Activated T-cell treated with anti-CD3 and anti-CD28 coated beads for 4 hours (primary cell): Measurements from ENCODE around the gene LGI4.

Experiments used
- DNase-seq: peaks from one replicate; pipeline ENCODE4 v3.0.0-alpha.2; 2020

Gene LGI4

DNA sequence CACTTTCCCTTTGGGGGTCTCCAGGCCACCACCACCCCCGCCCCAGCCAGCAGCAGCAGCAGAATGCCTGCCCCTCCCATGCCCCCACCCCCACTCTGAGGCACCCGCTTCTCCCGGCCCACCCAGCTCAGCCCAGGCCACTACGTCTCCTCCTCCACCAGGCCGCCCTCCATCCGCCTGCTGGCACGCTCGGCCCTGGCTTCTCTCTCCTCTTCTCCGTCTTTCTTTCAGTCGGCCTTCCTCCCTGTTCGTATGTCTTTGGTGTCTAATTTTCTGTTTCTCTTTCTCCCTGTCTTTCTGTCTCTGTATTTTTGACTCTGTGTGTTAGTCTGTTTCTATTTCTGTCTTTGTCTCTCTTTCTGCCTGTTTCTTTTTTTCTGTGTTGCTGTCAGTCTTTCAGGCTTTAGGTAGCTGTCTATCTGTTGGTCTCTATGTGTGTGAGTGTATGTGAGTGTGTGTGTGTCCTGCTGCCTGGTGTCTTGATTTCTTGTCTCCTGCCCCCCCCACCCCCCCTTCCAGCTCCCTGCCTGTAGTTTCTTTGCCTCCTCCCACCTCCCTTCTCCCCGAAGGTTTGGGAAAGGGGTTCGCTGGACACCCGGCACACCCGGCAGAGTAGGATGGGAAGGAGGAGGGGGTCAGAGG is at the start of gene LGI4:
Gene LGI4, minus strand, starts transcription at position 459 of the 642 bp plus-strand sequence. Its CDS starts 379 bp downstream, at position 80.
- DNase-seq = no peak

DNA sequence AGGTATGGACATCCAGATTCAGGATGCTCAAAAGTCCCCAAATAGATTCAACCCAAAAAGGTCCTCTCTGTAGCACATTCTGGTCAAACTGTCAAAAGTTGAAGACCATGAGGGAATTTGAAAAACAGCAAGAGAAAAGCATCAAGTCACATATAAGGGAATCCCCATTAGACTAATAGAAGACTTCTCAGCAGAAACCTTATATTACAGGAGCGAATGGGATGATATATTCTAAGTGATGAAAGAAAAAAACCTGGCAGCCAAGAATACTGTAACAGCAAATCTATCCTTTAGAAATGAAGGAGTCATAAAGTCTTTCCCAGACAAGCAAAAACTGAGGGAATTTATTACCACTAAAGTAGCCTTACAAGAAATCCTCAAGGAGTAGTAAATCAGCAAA is 49.4 kb upstream of the LGI4 start:
- no peak for DNase-seq

DNA sequence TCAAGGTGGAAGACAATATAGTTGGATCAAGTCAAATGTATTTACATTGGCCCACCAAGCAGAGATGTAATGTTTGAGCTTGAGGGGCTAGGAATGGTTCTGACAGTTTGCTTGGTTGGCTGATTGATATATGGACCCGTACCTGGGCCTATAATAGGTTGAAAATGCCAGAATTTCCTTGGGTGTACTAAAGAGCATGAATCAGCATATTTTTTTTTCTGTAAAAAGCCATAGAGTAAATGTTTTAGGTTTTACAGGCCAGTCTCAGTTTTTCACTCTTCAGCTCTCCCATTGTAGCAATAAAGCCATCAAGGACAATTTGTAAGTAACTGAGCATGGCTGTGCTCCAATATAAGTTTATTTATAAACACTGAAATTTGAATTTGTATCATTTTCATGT is 46.5 kb upstream of the LGI4 start:
- DNase-seq = no peak

DNA sequence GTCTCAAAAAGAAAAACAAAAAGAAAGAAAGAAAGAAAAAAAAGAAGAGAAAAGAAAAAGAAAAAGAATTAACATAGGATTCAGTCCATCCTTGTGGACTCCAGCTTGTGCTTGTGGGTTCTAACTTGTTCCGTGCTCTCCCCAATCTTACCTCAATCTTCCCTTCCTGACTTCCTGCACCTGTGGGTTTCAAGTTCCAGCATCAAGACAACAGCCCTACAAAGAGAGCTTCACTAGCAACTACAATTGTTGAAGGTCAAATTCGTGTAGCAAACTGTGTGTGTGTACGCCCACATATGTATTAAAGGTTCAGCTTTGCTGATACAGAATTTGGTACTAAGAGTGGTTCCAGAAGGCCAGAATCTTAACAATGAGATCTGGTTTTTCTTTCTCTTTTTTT is 45.0 kb upstream of the LGI4 start:
- no peak for DNase-seq

DNA sequence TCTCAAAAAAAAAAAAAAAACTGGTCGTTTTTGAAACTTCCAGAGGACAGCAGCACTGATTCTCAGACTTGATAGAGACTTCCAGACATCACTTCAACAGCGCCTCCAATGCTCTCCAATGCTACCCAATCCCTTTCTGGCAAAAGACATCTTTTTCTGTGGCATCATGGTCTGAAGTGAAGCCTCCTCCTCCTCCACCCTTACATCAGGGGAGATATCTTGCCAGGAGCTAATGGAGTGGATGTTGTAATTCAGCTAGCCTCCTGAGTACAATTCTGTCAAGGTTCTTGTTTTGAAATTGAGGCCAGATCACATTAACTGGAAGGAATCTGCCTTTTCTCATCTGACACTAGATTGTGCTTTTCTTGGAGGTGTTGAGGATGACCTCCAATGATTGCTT is 43.8 kb upstream of the LGI4 start:
- no peak for DNase-seq

DNA sequence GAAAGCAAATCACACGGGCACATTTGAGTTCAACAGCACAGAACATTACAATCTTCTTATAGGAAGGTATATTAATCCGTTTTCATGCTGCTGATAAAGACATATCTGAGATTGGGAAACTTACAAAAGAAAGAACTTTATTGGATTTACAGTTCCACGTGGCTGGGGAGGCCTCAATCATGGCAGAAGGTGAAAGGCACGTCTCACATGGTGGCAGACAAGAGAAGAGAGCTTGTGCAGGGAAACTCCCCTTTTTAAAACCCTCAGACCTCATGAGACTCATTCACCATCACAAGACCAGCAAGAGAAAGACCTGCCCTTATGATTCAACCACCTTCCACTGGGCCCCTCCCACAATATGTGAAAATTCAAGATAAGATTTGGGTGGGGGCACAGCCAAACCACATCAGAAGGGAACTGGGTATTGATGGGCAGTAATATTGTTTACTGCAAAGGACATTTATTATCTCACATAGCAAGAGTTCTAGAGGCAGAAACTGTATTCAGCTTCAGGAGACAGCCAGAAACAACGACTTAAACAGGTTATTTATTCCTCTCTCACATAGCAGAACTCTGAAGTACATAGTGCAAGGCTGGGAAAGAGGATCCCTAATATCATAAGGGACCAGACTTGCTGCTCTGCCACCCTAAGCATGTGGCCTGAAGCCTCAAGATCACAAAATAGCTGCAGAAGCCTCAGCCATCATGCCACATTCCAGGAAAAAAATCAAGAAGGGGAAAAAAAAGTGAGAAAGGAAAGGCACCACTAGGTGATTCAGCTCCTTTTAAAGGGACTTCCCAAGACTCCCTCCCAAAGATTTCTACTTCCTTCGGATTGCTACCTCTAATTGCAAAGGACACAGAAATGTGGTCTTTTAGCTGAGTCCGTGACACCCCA is 42.8 kb upstream of the LGI4 start:
- DNase-seq = no peak

DNA sequence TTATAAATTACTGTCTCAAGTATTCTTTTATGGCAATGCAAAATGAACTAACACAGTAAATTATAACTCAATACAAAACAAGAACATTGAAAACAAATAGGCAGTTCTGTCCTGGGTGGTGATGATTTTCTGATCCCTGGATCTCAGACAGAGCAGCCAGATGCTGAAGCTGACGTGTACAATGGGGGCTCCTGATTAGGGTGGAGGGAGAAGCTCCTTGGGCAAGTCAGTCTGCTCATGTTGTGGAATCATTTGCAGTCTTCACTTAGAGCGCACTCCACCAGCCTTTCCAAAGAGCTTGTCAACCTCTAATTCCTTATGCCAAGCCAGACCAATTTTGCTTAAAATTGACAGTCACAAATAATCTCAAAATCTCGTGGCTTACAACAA is 41.3 kb upstream of the LGI4 start:
- DNase-seq = no peak

DNA sequence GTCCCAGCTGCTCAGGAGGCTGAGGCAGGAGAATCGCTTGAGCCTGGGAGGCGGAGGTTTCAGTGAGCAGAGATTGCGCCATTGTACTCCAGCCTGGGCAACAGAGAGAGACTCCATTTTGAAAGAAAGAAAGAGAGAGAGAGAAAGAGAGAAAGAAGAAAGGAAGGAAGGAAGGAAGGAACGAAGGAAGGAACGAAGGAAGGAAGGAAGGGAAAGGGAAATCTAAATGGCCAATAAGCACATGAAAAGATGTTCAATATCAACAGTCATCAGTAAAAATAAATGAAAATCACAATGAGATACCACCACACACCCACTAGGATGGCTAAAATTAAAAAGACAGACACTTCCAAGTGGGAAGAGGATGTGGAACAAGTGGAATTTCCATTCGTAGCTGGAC is 39.4 kb upstream of the LGI4 start:
- DNase-seq = no peak

DNA sequence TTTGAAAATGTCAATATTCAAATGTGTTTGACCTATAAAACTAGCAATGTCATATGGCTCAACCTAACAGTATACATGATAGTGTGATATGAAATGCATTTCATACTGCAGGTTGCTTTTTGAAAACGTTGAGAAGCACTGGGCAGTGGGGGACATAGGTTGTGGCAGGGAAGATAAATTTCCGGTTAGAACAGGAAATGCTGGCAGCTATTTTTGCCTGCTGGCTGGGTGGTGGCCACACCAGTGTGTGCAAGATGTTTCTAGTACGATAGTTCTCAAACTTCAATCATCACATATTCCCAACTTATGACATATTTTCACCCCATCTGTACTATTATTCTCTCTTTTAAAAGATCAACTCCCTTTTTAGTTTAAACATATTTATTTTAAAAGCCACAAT is 36.9 kb upstream of the LGI4 start:
- DNase-seq = no peak

DNA sequence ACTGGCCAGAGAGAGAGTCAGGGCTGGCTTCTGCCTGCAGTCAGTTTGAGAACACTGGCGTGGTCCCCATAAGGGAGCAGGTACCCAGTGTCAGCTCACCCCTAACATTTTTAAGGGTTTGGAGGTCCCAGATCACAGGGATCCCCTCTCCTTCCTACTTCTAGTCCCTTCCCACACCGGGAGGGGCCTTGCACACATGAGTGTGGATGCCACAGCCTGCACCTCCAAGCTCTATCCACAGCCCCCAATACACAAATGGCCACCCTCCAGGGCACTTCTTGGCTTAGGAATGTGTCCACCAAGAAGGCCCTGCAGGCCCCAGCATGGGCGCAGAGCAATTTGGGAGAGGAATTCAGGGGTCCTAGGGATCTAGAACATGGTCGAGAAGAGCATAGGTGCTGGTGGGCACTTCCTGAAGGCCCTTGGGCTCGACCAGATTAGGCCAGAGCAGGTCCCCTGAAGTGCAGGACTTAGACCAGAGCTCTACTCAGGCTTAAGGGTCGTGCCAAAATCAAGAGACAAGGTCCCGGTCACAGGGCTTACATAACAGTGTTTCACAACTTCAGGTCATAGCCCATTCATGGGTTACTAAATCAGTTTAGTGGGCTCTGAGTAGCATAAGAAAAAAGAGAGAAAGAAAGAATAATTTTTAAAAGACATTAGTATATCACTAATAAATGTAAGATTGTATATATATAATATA is 35.7 kb upstream of the LGI4 start:
- DNase-seq = no peak

DNA sequence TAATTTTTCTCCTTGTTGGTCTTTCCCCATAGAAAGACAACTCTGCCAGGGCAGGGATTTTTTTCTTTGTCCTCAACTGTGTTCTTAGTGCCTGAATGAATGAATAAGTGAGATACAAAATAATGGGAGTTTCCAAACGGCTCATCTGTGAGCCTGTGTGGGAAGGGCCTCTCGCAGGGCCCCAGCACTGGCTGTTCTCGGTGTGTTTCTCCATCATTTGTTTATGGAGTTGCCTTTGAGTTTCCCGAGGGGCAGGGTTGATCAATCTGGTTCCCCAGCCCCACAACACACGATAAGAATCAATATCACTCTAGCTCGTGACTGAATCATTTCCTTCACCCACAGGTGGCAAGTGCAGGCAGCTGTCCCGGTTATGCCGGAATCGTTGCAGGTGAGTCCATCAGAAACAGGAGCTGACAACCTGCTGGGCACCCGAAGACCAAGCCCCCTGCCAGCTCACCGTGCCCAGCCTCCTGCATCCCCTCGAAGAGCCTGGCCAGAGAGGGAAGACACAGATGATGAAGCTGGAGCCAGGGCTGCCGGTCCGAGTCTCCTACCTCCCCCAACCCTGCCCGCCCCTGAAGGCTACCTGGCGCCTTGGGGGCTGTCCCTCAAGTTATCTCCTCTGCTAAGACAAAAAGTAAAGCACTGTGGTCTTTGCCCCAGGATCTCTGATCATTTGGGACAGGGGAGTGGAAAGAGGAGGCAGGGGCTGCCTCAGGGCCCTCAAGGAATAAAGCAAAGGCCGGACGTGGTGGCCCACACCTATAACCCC is 34.5 kb upstream of the LGI4 start:
- no peak for DNase-seq

DNA sequence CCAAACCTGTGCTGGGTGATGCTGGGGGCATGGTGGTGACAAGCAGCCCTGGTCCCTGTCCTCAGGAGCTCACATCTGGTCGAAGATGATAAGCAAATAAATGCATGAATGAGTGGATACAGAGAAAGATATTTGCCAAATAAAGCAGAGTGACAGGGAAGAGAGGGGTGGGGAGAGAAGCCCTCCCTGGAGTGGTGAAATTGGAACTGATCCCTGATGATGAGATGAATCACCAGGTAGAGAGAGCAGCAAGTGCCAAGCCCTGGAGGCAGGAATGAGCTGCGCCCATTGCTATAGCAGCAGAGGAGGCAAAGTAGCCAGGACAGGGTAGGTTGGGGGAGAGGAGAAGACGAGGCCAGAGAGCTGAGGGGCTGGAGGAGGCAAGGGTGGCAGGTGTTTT is 33.3 kb upstream of the LGI4 start:
- DNase-seq = no peak

DNA sequence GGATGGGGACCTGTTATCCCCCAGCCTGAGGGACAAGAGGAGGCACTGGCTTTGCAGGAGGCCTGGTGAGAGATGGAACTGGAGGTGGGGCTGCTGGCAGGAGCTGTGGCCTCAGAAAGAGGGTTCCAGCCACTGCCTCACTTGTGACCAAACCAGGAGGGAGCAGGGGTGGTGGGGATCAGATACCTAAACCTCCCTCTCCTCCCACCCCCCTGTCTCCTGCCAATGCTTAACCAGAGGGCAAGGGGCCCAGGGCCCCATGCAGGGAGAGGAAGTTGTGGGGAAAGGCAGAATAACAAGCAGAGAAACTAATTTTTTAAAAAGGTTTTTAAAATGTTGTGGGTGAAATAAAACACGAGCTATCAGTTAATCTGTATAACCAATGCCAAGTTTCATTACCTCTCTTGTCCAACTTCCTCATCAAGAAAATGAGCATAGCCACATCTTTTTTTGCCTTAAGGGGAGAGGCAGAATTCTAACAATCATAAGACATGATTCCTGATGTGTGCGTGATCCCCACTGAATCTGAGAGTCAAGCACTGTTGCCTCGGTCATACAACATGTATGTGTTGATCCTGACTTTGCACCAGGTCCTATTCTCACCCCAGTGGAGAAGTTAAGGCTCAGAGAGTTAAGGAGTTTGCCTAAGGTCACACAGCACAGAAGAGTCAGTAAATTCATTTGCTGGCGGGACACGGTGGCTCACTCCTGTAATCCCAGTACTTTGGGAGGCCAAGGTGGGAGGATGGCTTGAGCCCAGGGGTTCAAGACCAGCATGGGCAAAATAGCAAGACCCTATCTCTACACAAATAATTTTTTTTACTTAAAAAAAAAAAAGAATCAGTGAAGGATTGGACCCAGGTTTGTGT is 32.6 kb upstream of the LGI4 start:
- no peak for DNase-seq

DNA sequence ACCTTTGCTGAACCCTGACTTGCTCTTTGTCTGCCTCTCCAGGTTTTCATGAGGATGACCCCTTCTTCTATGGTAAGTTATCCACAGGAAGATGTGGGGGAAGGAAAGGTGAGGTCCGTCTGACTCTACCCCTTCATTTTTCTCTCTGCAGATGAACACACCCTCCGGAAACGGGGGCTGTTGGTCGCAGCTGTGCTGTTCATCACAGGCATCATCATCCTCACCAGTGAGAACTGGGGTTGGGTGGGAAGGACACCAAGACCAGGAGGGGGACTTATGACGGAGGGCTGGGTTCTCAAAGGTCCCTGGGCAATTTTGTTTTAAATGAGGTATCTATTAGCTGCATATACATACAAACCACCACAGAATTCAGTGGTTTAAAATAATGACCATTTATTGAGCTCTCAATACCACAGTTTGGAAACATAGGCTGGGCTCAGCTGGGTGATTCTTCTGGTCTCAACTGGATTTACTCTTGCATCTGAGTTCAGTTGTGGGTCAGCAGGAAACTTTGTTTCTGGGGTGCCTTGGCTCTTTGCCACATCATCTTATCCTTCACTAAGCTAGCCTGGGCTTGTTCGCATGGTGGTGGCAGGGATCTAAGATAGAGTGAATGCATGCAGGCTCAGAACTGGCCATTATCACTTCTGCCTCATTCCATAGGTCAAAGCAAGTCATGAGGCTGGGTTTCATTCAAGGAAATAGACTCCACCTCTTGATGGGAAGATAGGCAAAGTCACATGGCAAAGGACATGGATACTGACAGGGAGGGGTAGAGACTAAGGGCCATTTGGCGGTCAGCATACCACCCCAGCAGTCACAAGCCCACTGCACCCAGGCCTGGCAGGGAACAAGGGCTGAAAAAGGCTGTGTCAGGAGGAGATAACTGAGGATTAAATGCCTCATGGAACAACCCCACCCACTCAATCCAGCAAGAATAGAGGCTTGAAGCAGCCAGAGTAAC is 31.5 kb upstream of the LGI4 start:
- no peak for DNase-seq

DNA sequence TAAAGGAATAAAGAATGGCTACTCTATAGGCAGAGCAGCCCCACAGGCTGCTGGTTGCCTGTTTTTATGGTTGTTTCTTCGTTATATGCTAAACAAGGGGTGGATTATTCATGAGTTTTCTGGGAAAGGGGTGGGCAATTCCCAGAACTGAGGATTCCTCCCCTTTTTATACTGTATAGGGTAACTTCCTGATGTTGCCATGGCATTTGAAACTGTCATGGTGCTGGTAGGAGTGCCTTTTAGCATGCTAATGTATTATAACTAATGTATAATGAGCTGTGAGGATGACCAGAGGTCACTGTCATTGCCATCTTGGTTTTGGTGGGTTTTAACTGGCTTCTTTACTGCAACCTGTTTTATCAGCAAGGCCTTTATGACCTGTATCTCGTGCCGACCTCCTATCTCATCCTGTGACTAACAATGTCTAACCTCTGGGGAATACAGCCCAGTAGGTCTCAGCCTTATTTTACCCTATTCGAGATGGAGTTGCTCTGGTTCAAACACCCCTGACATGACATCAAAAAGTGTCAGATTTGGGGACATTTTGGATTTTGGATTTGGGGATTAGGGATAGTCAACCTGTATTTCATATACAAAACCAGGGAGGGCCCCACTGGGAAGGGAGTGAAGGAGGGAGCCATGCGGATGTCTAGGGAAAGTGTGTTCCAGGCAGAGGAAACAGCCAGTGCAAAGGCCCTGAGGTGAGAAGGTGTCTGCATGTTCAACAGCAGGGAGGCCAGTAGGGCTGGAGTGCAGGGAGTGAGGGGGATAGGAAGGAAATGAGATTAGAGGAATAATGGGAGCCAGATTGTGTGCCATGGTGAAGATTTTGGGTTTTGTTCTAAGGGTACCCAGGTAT is 30.6 kb upstream of the LGI4 start:
- no peak for DNase-seq

DNA sequence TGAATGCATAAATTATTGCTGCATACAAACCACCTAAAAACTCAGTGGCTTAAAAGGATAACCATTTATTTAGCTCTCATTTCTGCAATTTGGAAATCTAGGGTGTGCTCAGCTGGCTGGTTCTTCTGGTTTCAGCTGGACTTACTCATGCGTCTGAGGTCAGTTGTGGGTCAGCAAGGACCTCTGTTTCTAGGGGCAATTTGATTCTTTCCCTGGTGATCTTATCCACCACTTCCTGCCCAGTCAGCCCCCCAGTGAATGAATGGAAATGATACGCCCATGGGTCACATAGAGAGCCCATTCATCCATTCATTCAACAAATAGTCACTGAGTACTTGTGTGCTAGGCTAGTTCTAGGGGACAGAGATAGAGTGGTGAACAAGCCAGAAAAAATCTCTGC is 29.6 kb upstream of the LGI4 start:
- no peak for DNase-seq

DNA sequence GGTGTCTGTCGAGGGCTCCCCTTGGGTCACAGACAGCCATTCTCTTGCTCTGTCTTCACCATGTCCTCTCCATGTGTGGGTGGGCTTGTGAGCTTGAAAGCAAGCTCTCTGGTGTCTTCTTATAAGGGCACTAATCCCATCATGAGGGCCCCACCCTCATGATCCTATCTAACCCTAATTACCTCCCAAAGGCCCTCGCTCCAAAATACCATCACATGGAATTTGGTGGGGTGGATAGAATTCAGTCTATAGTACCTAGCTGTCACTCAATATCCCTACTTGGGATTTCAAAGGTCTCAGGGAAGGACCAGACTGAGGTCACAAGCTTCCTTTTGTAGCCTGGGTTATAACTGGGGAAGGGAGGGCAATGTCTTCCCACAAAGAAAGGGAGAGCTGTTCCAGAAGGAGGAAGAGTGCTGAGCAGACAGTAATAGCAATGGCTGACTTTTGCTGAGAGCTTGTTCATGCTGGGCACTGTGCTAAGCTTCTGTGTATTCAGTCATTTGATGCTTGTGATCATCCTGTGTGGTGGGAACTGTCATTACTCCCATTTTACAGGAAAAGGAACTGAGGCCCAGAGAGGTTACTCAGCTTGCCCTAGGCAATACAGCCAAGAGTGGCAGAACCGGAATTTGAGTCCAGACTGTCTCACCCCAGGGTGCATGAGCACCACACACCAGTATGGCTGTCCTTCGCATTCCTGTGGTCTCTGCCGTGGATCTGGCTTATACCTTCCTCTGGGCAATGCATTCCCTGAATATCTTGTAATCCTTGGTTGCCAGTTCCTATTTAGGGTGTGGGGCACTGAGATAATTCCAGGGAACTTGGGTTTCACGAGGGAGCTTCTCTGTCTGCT is 27.8 kb upstream of the LGI4 start:
- no peak for DNase-seq

DNA sequence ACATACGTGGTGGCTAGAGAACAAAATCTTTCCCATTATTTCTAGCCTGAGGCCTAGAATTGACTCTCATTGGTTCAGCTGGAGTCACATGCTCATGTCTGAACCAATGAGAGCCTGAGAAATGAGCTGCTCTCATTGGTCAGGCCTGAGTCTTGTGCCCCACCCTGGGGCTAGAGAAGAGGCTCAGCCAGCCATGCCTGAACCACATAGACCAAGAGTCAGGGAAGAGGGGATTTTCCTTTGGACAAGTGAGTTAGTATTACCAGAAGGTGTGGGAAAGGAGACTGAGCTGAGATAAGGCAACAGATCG is 26.5 kb upstream of the LGI4 start:
- DNase-seq = no peak
